ENCODE measurements around the gene BCO2. TPM values are rescaled to one million over a fixed set of nuclear protein-coding genes. Genes with fewer than 3 reads are reported as not detected.
"Not testable (repeated sequence)": the region's sequence is repeated elsewhere in the genome, so short reads cannot be mapped to it uniquely, and the experiment has no call there.

BCO2 gene
- total and polyA plus RNA-seq, 2 experiments from 2014 or later = 0.63 to 1.1 TPM

DNA sequence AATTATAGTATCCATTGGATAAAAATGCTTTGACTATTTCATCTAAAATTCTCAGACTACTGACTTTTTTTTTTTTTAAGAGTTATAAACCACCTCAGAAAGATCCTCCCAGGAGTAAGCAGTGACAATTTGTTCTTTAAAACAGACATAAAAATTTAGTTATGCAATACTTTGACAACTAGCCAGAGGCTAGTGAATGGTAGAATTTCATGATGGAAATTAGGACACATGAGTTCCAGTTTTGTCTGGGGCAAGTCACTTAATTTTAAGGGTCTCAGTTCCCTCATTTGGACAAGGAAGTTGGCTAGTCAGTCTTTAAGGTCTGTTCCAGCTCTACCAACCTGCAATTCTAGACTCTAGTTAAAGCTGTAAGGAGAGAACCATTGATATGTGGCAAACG is 14.3 kb upstream of the BCO2 start:
- no peaks in the 10 kb centered on the region for H3K27me3 ChIP-seq (ENCODE audit: insufficient read depth)
- no peak overlapping the region for H3K4me2 ChIP-seq
- DNase-seq (ENCODE audit: low spot score) (no peak), ATAC-seq (no peak)
- TF ChIP-seq NANOG (IDR thresholded peaks at IDR 0.05; ENCODE audit: borderline replicate concordance) (no peak), EZH2 (IDR thresholded peaks at IDR 0.05; ENCODE audit: low read depth, unreplicated experiment) (no peak), CREB1 (CRISPR knock-in tag; IDR thresholded peaks at IDR 0.05; ENCODE audit: low read depth) (no peak), ZNF114 (CRISPR knock-in tag; IDR thresholded peaks at IDR 0.05) (no peak), STAT1 (IDR thresholded peaks at IDR 0.05; ENCODE audit: unreplicated experiment) (no peak)
- TF ChIP-seq, protein P1, sequence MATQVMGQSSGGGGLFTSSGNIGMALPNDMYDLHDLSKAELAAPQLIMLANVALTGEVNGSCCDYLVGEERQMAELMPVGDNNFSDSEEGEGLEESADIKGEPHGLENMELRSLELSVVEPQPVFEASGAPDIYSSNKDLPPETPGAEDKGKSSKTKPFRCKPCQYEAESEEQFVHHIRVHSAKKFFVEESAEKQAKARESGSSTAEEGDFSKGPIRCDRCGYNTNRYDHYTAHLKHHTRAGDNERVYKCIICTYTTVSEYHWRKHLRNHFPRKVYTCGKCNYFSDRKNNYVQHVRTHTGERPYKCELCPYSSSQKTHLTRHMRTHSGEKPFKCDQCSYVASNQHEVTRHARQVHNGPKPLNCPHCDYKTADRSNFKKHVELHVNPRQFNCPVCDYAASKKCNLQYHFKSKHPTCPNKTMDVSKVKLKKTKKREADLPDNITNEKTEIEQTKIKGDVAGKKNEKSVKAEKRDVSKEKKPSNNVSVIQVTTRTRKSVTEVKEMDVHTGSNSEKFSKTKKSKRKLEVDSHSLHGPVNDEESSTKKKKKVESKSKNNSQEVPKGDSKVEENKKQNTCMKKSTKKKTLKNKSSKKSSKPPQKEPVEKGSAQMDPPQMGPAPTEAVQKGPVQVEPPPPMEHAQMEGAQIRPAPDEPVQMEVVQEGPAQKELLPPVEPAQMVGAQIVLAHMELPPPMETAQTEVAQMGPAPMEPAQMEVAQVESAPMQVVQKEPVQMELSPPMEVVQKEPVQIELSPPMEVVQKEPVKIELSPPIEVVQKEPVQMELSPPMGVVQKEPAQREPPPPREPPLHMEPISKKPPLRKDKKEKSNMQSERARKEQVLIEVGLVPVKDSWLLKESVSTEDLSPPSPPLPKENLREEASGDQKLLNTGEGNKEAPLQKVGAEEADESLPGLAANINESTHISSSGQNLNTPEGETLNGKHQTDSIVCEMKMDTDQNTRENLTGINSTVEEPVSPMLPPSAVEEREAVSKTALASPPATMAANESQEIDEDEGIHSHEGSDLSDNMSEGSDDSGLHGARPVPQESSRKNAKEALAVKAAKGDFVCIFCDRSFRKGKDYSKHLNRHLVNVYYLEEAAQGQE (IDR thresholded peaks at IDR 0.05; ENCODE audit: unreplicated experiment) = no peak
- H3K9me2 ChIP-seq (ENCODE audit: insufficient read depth) = no peaks in the 10 kb centered on the region
- no peaks in the 10 kb centered on the region for H3K36me3 ChIP-seq (ENCODE audit: insufficient read depth)
- Mint-ChIP-seq H3K27ac (no peak overlapping the region), H3K36me3 (ENCODE audit: low read depth) (no peaks in the 10 kb centered on the region), H3K4me1 (peaks cover 7% of the 10 kb centered on the region; the same call in 2 of the 3 replicates), H3K4me3 (no peak overlapping the region), H3K9me3 (no peaks in the 10 kb centered on the region), H3K27me3 (ENCODE audit: insufficient read depth, low read depth, poor library complexity) (peaks cover 7% of the 10 kb centered on the region)
- H4K20me1 ChIP-seq (replicated peaks; ENCODE audit: insufficient read depth) = no peaks in the 10 kb centered on the region
- H3K4me3 ChIP-seq = no peak overlapping the region
- H2AFZ ChIP-seq = no peak overlapping the region
- no peaks in the 10 kb centered on the region for H3K4me1 ChIP-seq (ENCODE audit: insufficient read depth)
- no peaks in the 10 kb centered on the region for H3K79me2 ChIP-seq (replicated peaks; ENCODE audit: insufficient read depth)
- H3K27ac ChIP-seq (ENCODE audit: low read depth) = no peak overlapping the region
- H3F3A ChIP-seq (replicated peaks; ENCODE audit: low read depth) = no peaks in the 10 kb centered on the region

DNA sequence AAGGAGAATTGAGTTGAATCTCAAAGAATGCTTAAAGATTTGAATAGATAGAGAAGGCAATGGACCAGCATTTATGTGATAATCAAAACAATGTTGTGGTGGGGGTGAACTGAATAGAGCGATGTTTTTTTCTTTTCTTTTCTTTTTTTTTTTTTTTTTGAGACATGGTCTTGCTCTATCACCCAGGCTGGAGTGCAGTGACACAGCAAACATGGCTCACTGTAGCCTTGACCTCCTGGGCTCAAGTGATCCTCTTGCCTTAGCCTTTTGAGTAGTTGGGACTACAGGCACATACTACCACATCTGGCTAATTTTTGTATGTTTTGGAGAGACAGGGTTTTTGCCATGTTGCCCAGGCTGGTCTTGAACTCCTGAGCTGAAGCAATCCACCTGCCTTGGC is 13.1 kb upstream of the BCO2 start:
- H3K9me3 Mint-ChIP-seq; H3K27me3 Mint-ChIP-seq (ENCODE audit: insufficient read depth, low read depth, poor library complexity); H3K4me1 Mint-ChIP-seq; DNase-seq (ENCODE audit: low spot score); H3K27ac Mint-ChIP-seq; H3K4me3 ChIP-seq; H3K4me2 ChIP-seq; H3K27me3 ChIP-seq (ENCODE audit: insufficient read depth); H3K36me3 Mint-ChIP-seq (ENCODE audit: low read depth); H3K79me2 ChIP-seq (replicated peaks; ENCODE audit: insufficient read depth); H3K36me3 ChIP-seq (ENCODE audit: insufficient read depth); H3K27ac ChIP-seq (ENCODE audit: low read depth); H3K4me3 Mint-ChIP-seq; H4K20me1 ChIP-seq (replicated peaks; ENCODE audit: insufficient read depth); H3F3A ChIP-seq (replicated peaks; ENCODE audit: low read depth); H3K9me2 ChIP-seq (ENCODE audit: insufficient read depth); H3K4me1 ChIP-seq (ENCODE audit: insufficient read depth); H2AFZ ChIP-seq; ATAC-seq: not testable (repeated sequence)

DNA sequence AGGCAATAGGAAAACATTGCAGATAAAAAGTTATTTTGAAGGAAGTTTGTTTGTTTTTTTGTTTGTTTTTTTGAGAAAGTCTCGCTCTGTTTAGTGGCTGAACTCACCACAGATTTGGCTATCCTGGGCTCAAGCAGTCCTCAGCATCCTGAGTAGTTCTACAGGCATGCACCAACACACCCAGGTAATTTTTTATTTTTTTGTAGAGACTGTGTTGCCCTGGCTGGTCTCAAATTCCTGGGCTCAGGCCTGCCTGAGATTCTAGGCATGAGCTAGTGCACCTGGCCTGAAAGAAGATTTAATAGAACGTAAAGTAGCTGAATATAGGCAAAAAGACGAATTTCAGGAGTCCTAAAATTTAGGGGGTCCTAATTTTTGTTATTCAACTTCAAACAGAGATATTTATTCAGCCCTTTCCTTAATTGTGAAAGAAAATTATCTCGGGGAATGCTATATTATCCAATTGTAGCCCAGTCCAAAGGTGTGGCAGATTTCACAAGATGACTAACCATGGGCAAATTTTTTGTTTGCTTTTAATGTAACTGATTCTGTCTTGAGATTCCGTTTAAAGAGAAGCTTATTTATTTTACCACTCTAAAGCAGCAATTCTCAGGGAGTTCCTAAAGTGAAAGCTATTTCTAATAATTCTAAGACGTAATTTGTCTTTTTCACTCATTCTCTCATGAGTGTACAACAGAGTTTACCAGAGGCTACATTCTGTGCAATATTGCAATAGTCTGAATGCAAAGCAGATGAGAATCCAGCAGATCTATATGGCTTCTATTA is 12.4 kb upstream of the BCO2 start:
- Mint-ChIP-seq H3K27ac (no peak overlapping the region), H3K4me3 (no peak overlapping the region)
- no peak overlapping the region for H2AFZ ChIP-seq

More for the DNA sequence above, 12.4 kb upstream of the BCO2 start:
- Histone ChIP-seq H3K27me3 (ENCODE audit: insufficient read depth) (no peaks in the 10 kb centered on the region), H3F3A (replicated peaks; ENCODE audit: low read depth) (no peaks in the 10 kb centered on the region), H3K4me2 (no peak overlapping the region), H3K36me3 (ENCODE audit: insufficient read depth) (no peaks in the 10 kb centered on the region), H4K20me1 (replicated peaks; ENCODE audit: insufficient read depth) (no peaks in the 10 kb centered on the region), H3K4me1 (ENCODE audit: insufficient read depth) (no peaks in the 10 kb centered on the region), H3K4me3 (no peak overlapping the region), H3K79me2 (replicated peaks; ENCODE audit: insufficient read depth) (no peaks in the 10 kb centered on the region), H3K9me2 (ENCODE audit: insufficient read depth) (no peaks in the 10 kb centered on the region), H3K27ac (ENCODE audit: low read depth) (no peak overlapping the region)
- TF ChIP-seq, protein P2, sequence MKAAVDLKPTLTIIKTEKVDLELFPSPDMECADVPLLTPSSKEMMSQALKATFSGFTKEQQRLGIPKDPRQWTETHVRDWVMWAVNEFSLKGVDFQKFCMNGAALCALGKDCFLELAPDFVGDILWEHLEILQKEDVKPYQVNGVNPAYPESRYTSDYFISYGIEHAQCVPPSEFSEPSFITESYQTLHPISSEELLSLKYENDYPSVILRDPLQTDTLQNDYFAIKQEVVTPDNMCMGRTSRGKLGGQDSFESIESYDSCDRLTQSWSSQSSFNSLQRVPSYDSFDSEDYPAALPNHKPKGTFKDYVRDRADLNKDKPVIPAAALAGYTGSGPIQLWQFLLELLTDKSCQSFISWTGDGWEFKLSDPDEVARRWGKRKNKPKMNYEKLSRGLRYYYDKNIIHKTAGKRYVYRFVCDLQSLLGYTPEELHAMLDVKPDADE (IDR thresholded peaks at IDR 0.05) = no peak
- no peak for TF ChIP-seq JUNB (IDR thresholded peaks at IDR 0.05; ENCODE audit: unreplicated experiment)
- Mint-ChIP-seq H3K4me1 (peaks cover 7% of the 10 kb centered on the region), H3K36me3 (ENCODE audit: low read depth) (no peaks in the 10 kb centered on the region), H3K9me3 (no peaks in the 10 kb centered on the region), H3K27me3 (ENCODE audit: insufficient read depth, low read depth, poor library complexity) (peaks cover 7% of the 10 kb centered on the region)
- DNase-seq (ENCODE audit: low spot score) (no peak), ATAC-seq (no peak)

Data from GM23338 (cell line).